ENCODE measurements around the gene COL4A6. TPM values are rescaled to one million over a fixed set of nuclear protein-coding genes. Genes with fewer than 3 reads are reported as not detected.

COL4A6 gene
- total RNA-seq, 1 donor from 2014 or later, result 99.4 TPM

DNA sequence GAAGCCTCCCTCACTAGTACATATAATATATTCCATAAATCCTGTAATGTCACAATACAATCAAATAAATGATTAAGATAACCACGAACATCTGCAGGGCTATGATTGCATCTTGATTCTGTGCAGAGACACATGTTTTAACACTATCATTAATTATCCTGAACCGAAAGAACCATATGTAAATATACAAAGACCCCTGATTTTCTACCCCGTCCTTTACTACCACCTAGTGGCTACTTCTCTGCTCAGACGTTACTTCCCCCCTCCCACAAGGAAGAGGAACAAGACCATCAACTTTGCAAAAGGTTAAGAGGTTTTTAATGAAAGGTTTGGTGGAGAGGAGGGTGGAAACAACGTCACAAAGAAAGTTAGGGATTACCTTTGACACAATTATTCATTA lies 134.0 kb downstream of the COL4A6 start:
- H3K36me3 Mint-ChIP-seq, result no peaks in the 10 kb centered on the region
- H3K27me3 Mint-ChIP-seq (ENCODE audit: low read depth), result no peaks in the 10 kb centered on the region
- peaks cover 40% of the 10 kb centered on the region for H3K4me1 Mint-ChIP-seq
- H3K27ac Mint-ChIP-seq, result no peak overlapping the region
- no peak overlapping the region for H3K4me3 Mint-ChIP-seq
- TF ChIP-seq, protein P1, sequence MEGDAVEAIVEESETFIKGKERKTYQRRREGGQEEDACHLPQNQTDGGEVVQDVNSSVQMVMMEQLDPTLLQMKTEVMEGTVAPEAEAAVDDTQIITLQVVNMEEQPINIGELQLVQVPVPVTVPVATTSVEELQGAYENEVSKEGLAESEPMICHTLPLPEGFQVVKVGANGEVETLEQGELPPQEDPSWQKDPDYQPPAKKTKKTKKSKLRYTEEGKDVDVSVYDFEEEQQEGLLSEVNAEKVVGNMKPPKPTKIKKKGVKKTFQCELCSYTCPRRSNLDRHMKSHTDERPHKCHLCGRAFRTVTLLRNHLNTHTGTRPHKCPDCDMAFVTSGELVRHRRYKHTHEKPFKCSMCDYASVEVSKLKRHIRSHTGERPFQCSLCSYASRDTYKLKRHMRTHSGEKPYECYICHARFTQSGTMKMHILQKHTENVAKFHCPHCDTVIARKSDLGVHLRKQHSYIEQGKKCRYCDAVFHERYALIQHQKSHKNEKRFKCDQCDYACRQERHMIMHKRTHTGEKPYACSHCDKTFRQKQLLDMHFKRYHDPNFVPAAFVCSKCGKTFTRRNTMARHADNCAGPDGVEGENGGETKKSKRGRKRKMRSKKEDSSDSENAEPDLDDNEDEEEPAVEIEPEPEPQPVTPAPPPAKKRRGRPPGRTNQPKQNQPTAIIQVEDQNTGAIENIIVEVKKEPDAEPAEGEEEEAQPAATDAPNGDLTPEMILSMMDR (IDR thresholded peaks at IDR 0.05; ENCODE audit: unreplicated experiment), result peak; percentile 44
- DNase-seq (ENCODE audit: low spot score in 2 of 2, unreplicated experiment in 2 of 2), result no peak
- H3K9me3 Mint-ChIP-seq, result no peaks in the 10 kb centered on the region

DNA sequence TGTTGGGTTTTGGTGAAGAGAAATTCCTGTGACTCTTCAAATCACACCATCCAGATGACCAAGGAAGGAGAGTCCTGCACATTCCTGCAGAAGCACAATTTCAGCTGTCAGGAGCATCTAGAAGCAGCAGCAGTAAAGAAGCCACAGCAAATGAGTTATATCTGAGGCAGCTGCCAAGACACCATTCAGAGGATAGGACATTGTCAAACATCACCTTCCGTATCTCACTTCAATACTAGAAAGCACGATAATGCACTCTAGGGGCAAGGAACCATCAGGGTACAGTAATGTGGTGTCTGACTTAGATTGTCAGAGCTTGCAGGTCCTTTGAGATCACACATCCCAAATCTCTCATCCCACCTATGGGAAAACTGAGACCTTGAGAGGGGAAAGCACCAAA lies 134.5 kb downstream of the COL4A6 start:
- Mint-ChIP-seq H3K36me3 (no peaks in the 10 kb centered on the region), H3K9me3 (no peaks in the 10 kb centered on the region), H3K27me3 (ENCODE audit: low read depth) (no peaks in the 10 kb centered on the region), H3K27ac (peak overlapping the region; percentile 8), H3K4me3 (no peak overlapping the region), H3K4me1 (peaks cover 40% of the 10 kb centered on the region)
- TF ChIP-seq, protein P1 (IDR thresholded peaks at IDR 0.05; ENCODE audit: unreplicated experiment), result no peak
- no peak for DNase-seq (ENCODE audit: low spot score in 2 of 2, unreplicated experiment in 2 of 2)

DNA sequence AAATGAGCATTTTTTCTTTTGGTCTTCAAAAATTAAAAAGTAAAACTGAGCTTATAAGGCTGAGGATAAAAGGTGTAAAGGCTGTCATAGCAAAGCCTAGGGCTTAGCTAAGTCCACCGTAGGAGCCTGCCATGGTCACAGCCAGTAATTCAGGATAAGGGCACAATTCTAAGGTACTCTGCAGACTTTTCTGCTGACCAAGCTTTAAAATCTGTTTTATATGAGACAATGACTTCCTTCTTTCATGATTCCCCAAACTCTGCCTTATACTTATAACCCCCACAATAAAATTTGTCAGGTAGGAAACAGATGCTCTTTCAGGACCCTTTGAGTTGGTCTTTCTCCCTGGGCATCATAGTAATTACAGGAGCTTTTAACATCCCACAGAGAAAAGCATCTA lies 138.5 kb downstream of the COL4A6 start:
- H3K4me3 Mint-ChIP-seq, result no peak overlapping the region
- H3K36me3 Mint-ChIP-seq, result peaks cover 5% of the 10 kb centered on the region
- TF ChIP-seq, protein P1 (IDR thresholded peaks at IDR 0.05; ENCODE audit: unreplicated experiment), result no peak
- peak overlapping the region; percentile 96 for H3K27ac Mint-ChIP-seq
- H3K4me1 Mint-ChIP-seq, result peaks cover 50% of the 10 kb centered on the region
- H3K9me3 Mint-ChIP-seq, result peaks cover 7% of the 10 kb centered on the region
- DNase-seq (ENCODE audit: low spot score in 2 of 2, unreplicated experiment in 2 of 2), result no peak
- H3K27me3 Mint-ChIP-seq (ENCODE audit: low read depth), result no peaks in the 10 kb centered on the region

DNA sequence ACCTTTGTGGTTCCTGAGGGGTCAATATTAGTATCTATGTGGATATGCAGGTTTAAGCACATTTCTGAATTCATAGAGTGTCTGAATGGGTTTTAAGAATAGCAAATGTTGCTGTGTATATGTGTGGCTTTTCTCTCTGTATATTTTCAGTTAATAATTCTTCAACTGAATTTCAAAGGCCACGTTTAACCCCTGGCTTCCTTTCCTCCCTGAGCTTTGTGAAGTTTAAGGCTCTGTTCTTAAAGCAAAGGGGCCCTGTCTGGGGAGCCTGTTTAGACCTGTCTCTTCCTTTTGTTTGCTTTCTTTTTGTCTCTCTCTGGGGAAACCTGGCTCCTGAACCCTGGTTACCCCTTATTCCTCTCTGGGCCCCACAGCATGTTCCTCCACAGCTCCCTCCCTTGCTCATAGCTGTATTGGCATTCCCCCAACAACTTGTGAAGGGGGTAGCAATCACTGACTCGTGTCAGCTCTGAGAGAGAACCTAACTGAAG lies 139.1 kb downstream of the COL4A6 start:
- DNase-seq (ENCODE audit: low spot score in 2 of 2, unreplicated experiment in 2 of 2), result peak; percentile 25 to 50
- H3K27ac Mint-ChIP-seq, result peak overlapping the region; percentile 96
- H3K4me1 Mint-ChIP-seq, result peaks cover 50% of the 10 kb centered on the region
- TF ChIP-seq, protein P1 (IDR thresholded peaks at IDR 0.05; ENCODE audit: unreplicated experiment), result no peak
- peaks cover 7% of the 10 kb centered on the region for H3K36me3 Mint-ChIP-seq
- no peak overlapping the region for H3K4me3 Mint-ChIP-seq
- H3K9me3 Mint-ChIP-seq, result peaks cover 7% of the 10 kb centered on the region
- no peaks in the 10 kb centered on the region for H3K27me3 Mint-ChIP-seq (ENCODE audit: low read depth)

DNA sequence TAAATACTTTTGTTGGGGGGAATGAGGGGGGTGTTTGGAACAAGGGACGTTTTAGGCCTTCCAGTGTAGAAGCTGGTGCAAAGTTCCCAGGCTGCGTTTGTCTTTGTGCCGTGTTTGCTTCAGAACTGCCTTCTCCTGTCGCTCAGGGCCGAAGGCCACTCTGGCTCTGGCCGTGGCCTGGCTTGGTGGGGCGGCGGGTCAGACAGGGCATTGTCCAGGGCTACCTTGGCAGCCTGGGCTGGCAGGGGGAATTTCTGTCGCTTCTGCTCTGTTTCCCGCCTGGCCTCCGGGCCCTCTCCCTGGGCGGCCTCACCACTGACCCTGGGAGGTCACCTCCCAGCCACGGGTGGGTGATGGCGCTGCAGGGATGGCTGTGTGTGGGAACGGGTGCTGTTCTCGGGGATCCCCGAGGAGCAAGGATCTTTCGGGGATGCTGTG lies 140.0 kb downstream of the COL4A6 start:
- DNase-seq (ENCODE audit: low spot score in 2 of 2, unreplicated experiment in 2 of 2), result no peak
- Mint-ChIP-seq H3K27me3 (ENCODE audit: low read depth) (no peaks in the 10 kb centered on the region), H3K9me3 (peaks cover 7% of the 10 kb centered on the region), H3K27ac (peak overlapping the region; percentile 96), H3K4me1 (peaks cover 50% of the 10 kb centered on the region), H3K4me3 (no peak overlapping the region), H3K36me3 (peaks cover 7% of the 10 kb centered on the region)
- TF ChIP-seq, protein P1 (IDR thresholded peaks at IDR 0.05; ENCODE audit: unreplicated experiment), result no peak

DNA sequence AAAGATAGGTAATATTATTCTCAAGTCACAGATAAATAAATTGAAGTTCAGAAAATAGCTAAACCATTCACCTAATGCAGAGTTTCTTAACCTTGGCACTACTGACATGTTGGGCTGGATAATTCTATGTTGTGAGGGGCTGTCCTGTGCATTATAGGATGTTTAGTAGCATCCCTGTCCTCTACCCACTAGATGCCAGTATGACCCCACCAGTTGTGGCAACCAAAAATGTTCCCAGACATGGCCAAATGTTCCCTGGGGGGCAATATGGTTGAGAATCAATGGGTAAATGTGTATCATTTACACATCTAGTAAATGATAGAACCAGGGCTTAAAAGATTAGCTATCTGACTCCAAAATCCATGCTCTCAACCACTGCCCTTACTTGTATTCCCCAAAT lies 140.9 kb downstream of the COL4A6 start:
- TF ChIP-seq, protein P1 (IDR thresholded peaks at IDR 0.05; ENCODE audit: unreplicated experiment), result no peak
- Mint-ChIP-seq H3K36me3 (peaks cover 12% of the 10 kb centered on the region), H3K27me3 (ENCODE audit: low read depth) (no peaks in the 10 kb centered on the region), H3K4me3 (no peak overlapping the region), H3K9me3 (peaks cover 12% of the 10 kb centered on the region), H3K4me1 (peaks cover 50% of the 10 kb centered on the region), H3K27ac (peak overlapping the region; percentile 96)
- DNase-seq (ENCODE audit: low spot score in 2 of 2, unreplicated experiment in 2 of 2), result no peak
